Endodermal cell (in vitro differentiated cells): ENCODE measurements around the gene RIN3. TPM values are rescaled to one million over a fixed set of nuclear protein-coding genes. Genes with fewer than 3 reads are reported as not detected.
"Not testable (repeated sequence)": the region's sequence is repeated elsewhere in the genome, so short reads cannot be mapped to it uniquely, and the experiment has no call there.

Experiments used
- DNase-seq: peaks from one replicate; pipeline ENCODE4 v3.0.0-alpha.2; 2017
- H3K27ac ChIP-seq: 2 replicates; pipeline ENCODE4 v1.5.1; 2013; ENCODE audit warnings: mild to moderate bottlenecking, low read depth, low read length, moderate library complexity
- H3K27me3 ChIP-seq: 2 replicates; pipeline ENCODE4 v1.6.1; 2013; ENCODE audit warnings: mild to moderate bottlenecking, low read length, moderate library complexity; ENCODE audit not compliant: insufficient read depth, control insufficient read depth, poor library complexity, severe bottlenecking
- H3K36me3 ChIP-seq: 2 replicates; pipeline ENCODE4 v1.7.0; 2013; ENCODE audit warnings: mild to moderate bottlenecking, low read length, moderate library complexity; ENCODE audit not compliant: control insufficient read depth, insufficient read depth
- H3K4me1 ChIP-seq: one replicate; pipeline ENCODE4 v1.7.0; 2013; ENCODE audit warnings: low read length; ENCODE audit not compliant: control insufficient read depth, insufficient read depth
- H3K4me3 ChIP-seq: 2 replicates; pipeline ENCODE4 v1.5.1; 2013; ENCODE audit warnings: mild to moderate bottlenecking, low read length, moderate library complexity
- H3K9ac ChIP-seq: 2 replicates; pipeline ENCODE4 v1.6.1; 2013; ENCODE audit warnings: mild to moderate bottlenecking, low read length, moderate library complexity; ENCODE audit not compliant: poor library complexity, severe bottlenecking; ENCODE audit errors: extremely low read depth
- H3K9me3 ChIP-seq: 2 replicates; pipeline ENCODE4 v1.6.1; 2013; ENCODE audit warnings: mild to moderate bottlenecking, low read length, moderate library complexity; ENCODE audit not compliant: control insufficient read depth
- H3K27ac Mint-ChIP-seq: 2 replicates; pipeline ENCODE4 v1.8.0; 2020; ENCODE audit warnings: mixed read lengths
- H3K27me3 Mint-ChIP-seq: 2 replicates; pipeline ENCODE4 v1.8.0; 2021; ENCODE audit warnings: mild to moderate bottlenecking, mixed read lengths; ENCODE audit not compliant: insufficient read depth
- H3K36me3 Mint-ChIP-seq: 2 replicates; pipeline ENCODE4 v1.8.0; 2020; ENCODE audit warnings: low read depth, mixed read lengths
- H3K4me1 Mint-ChIP-seq: 2 replicates; pipeline ENCODE4 v1.8.0; 2020; ENCODE audit warnings: mixed read lengths
- H3K4me3 Mint-ChIP-seq: 2 replicates; pipeline ENCODE4 v1.8.0; 2020; ENCODE audit warnings: mild to moderate bottlenecking, moderate library complexity, mixed read lengths
- H3K9me3 Mint-ChIP-seq: 2 replicates; pipeline ENCODE4 v1.8.0; 2020; ENCODE audit warnings: mild to moderate bottlenecking, mixed read lengths
- WGBS, 2 experiments: methylation state at CpG; one replicate each; pipeline versions ENCODE4 v1.1.5 to v1.1.7; 2013; ENCODE audit warnings: missing lambda C conversion rate in 2 of 2, mixed read lengths in 1 of 2; ENCODE audit not compliant: insufficient coverage in 1 of 2, insufficient read length in 1 of 2; 5-methylcytosine and 5-hydroxymethylcytosine counted together
- total RNA-seq, 2 donors: library from RNA; stranded (reverse); fragmentation: NEBNext Ultra II Directional in 1 of 2; extraction: Animal tissue kit (Norgen Biotek cat#: 25700) in 1 of 2; gene quantifications; 2 replicates in 1 of 2; 3 replicates in 1 of 2; pipeline ENCODE4 v1.2.1, GENCODE V29; 2021
- TF ChIP-seq, protein P1 (sequence below): fragments of 200-600 bp; sonication (generic); conservative IDR thresholded peaks from 2 replicates; pipeline ENCODE4 v1.5.0; 2021; ENCODE audit warnings: antibody characterized with exemption, mild to moderate bottlenecking

The RIN3 gene
- total RNA-seq, 2 donors from 2014 or later: 5.2 to 6.0 TPM

DNA sequence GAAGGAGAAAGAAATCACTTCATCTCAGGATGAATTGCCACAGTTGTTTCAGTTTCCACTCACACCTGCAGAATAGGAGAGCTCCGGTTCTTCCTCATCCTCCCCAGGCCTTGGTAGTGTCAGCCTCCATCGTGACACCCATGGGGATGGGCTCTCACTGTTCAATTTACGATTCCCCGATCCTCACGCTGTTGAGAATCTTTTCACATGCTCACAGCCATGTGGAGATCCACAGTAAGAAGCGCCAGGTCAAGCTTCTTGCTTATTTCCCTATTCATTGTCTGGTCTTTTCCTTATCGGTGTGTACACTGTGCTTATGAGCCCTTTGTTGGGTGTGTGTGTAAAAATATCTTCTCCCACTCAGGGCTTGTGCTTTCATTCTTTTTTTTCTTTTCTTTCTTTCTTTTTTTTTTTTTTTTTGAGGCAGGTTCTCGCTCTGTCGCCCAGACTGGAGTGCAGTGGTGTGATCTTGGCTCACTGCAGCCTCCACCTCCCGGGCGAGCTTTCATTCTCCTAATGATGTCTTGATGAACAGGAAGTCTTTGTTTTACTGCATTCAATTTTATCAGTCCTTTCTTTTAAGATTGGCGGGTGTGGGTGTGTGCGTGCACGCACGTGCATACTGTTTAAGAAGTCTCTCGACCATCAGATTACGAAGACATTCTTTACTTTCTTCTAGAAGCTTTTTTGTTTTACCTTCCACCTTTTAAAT, 21.5 kb downstream of the RIN3 start:
- TF ChIP-seq, protein P1, sequence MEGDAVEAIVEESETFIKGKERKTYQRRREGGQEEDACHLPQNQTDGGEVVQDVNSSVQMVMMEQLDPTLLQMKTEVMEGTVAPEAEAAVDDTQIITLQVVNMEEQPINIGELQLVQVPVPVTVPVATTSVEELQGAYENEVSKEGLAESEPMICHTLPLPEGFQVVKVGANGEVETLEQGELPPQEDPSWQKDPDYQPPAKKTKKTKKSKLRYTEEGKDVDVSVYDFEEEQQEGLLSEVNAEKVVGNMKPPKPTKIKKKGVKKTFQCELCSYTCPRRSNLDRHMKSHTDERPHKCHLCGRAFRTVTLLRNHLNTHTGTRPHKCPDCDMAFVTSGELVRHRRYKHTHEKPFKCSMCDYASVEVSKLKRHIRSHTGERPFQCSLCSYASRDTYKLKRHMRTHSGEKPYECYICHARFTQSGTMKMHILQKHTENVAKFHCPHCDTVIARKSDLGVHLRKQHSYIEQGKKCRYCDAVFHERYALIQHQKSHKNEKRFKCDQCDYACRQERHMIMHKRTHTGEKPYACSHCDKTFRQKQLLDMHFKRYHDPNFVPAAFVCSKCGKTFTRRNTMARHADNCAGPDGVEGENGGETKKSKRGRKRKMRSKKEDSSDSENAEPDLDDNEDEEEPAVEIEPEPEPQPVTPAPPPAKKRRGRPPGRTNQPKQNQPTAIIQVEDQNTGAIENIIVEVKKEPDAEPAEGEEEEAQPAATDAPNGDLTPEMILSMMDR: no peak
- no peaks in the 10 kb centered on the region for H3K36me3 Mint-ChIP-seq
- Histone ChIP-seq H3K4me1 (no peaks in the 10 kb centered on the region), H3K36me3 (no peaks in the 10 kb centered on the region), H3K9ac (no peak overlapping the region), H3K9me3 (no peaks in the 10 kb centered on the region), H3K4me3 (no peak overlapping the region), H3K27me3 (no peaks in the 10 kb centered on the region), H3K27ac (no peak overlapping the region)
- H3K27me3 Mint-ChIP-seq: no peaks in the 10 kb centered on the region
- no peak overlapping the region for H3K27ac Mint-ChIP-seq
- no peak for DNase-seq
- no peaks in the 10 kb centered on the region for H3K4me1 Mint-ChIP-seq
- WGBS, 2 experiments: 88 to 90% methylated on average over 7 to 15 of the region's 17 CpGs
- no peaks in the 10 kb centered on the region for H3K9me3 Mint-ChIP-seq
- no peak overlapping the region for H3K4me3 Mint-ChIP-seq

DNA sequence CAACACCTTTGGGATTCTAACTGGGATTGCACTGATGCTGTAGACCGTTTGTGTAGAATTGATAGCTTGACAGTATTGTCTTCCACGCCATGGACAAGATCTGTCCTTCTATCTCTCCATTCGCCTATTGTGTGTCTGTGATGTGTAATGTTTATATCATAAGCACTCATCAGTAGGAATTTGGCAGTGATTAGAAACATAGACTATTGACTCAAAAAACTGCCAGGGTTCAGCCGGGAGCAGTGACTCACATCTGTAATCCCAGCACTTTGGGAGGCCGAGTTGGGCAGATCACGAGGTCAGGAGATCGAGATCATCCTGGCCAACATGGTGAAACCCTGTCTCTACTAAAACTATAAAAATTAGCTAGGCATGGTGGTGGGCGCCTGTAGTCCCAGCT, 22.6 kb downstream of the RIN3 start:
- H3K27ac ChIP-seq, H3K4me1 ChIP-seq, H3K27me3 ChIP-seq, H3K9ac ChIP-seq, H3K9me3 ChIP-seq, H3K36me3 Mint-ChIP-seq, H3K4me1 Mint-ChIP-seq, H3K27me3 Mint-ChIP-seq, H3K4me3 Mint-ChIP-seq, DNase-seq, H3K9me3 Mint-ChIP-seq, H3K4me3 ChIP-seq, H3K36me3 ChIP-seq, H3K27ac Mint-ChIP-seq: not testable (repeated sequence)
- 81 to 91% methylated on average over 6 to 7 of the region's 8 CpGs for WGBS, 2 experiments

DNA sequence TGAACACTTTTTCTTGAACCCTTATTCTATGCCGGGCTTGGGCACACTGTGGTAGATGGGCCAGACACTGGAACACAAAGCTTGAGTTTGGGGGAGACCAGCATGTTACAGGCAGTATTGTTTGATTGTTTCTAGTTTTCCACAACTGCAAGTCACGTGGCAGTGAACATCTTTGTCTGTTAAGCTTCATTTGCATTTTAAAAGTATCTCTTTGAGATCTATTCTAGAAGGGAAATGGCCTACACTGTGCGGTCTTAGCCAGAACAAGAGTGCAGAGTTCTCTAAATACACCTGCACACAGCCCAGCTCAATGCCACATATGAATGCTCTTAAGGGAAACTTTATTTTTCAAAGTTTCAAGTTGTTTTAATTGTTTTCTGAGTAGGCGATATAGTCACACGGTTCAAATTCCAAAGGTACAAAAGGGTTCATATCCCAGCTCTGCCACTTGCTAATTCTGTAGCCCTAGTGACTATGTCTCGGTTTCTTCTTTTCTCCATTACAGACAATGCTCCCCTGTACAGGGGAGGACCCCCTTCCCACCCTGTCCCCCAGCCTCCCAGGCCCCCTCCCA, 24.9 kb downstream of the RIN3 start:
- TF ChIP-seq, protein P1: no peak
- DNase-seq: no peak
- Histone ChIP-seq H3K9me3 (no peaks in the 10 kb centered on the region), H3K36me3 (no peaks in the 10 kb centered on the region), H3K9ac (no peak overlapping the region), H3K4me1 (no peaks in the 10 kb centered on the region), H3K27me3 (no peaks in the 10 kb centered on the region), H3K4me3 (no peak overlapping the region), H3K27ac (no peak overlapping the region)
- H3K9me3 Mint-ChIP-seq: no peaks in the 10 kb centered on the region
- H3K4me1 Mint-ChIP-seq: no peaks in the 10 kb centered on the region
- H3K27me3 Mint-ChIP-seq: no peaks in the 10 kb centered on the region
- H3K27ac Mint-ChIP-seq: no peak overlapping the region
- 80 to 83% methylated on average over 1 to 6 of the region's 6 CpGs for WGBS, 2 experiments
- H3K4me3 Mint-ChIP-seq: no peak overlapping the region
- H3K36me3 Mint-ChIP-seq: no peaks in the 10 kb centered on the region
